Right atrium auricular region (tissue), 2 donors: Measurements from ENCODE around the gene LPCAT3. TPM values are rescaled to one million over a fixed set of nuclear protein-coding genes. Genes with fewer than 3 reads are reported as not detected.
"Not testable (repeated sequence)": the region's sequence is repeated elsewhere in the genome, so short reads cannot be mapped to it uniquely, and the experiment has no call there.

ENCODE experiments used
- DNase-seq: peaks from one replicate; pipeline ENCODE4 v3.0.0-alpha.2; 2019; ENCODE audit warnings: low spot score
- H3K27ac ChIP-seq, 2 donors: fragments of 200-600 bp; sonication (generic); 1 replicate in 1 of 2; 2 replicates in 1 of 2; pipeline ENCODE4 v1.5.1; 2016 to 2019
- H3K27me3 ChIP-seq, 2 donors: fragments of 200-600 bp; sonication (generic); one replicate each; pipeline versions ENCODE4 v1.5.1 to v1.6.0; 2017 to 2019
- H3K36me3 ChIP-seq: fragments of 200-600 bp; sonication (generic); one replicate; pipeline ENCODE4 v1.5.1; 2016
- H3K4me1 ChIP-seq, 2 donors: fragments of 200-600 bp; sonication (generic); one replicate each; pipeline versions ENCODE4 v1.5.1 to v1.6.0; 2017 to 2019
- H3K4me3 ChIP-seq, 2 donors: fragments of 200-600 bp; sonication (generic); 1 replicate in 1 of 2; 2 replicates in 1 of 2; pipeline ENCODE4 v1.5.1; 2017 to 2019; ENCODE audit warnings: mild to moderate bottlenecking in 1 of 2, moderate library complexity in 1 of 2
- H3K9me3 ChIP-seq, 2 donors: fragments of 200-600 bp; sonication (generic); one replicate each; pipeline ENCODE4 v1.5.1; 2019
- CTCF ChIP-seq, 2 donors: fragments of 200-600 bp; sonication (generic); IDR thresholded peaks; one replicate each; pipeline ENCODE4 v1.5.1; 2019; ENCODE audit warnings: antibody characterized with exemption in 2 of 2
- total RNA-seq, 2 donors: library from RNA; depleted of rRNA; stranded (reverse); fragments of >200 nt; gene quantifications; one replicate each; pipeline ENCODE4 v1.1.0, GENCODE V29; 2016

Gene LPCAT3
- total RNA-seq, 2 donors from 2014 or later, result 20.0 to 33.3 TPM

GRCh38 chr12:7012024-7012607 lies 6.2 kb downstream of the LPCAT3 start:
- no peak for TF ChIP-seq CTCF (IDR thresholded peaks at IDR 0.05)
- Histone ChIP-seq H3K4me3 (no peak overlapping the region), H3K9me3 (no peaks in the 10 kb centered on the region), H3K36me3 (peaks cover 5% of the 10 kb centered on the region), H3K27ac (no peak overlapping the region), H3K27me3 (no peaks in the 10 kb centered on the region), H3K4me1 (peaks cover 0 to 10% of the 10 kb centered on the region in 2 donors)
- no peak for DNase-seq

GRCh38 chr12:7011398-7011797 lies 6.9 kb downstream of the LPCAT3 start:
- H3K4me1 ChIP-seq, H3K4me3 ChIP-seq, H3K36me3 ChIP-seq, H3K27me3 ChIP-seq, H3K27ac ChIP-seq, H3K9me3 ChIP-seq, DNase-seq: not testable (repeated sequence)

- Histone ChIP-seq H3K27ac (no peak overlapping the region), H3K9me3 (no peaks in the 10 kb centered on the region), H3K36me3 (peaks cover 5% of the 10 kb centered on the region), H3K4me1 (no peaks in the 10 kb centered on the region), H3K27me3 (no peaks in the 10 kb centered on the region), H3K4me3 (no peak overlapping the region)
- DNase-seq, result no peak
- no peak for TF ChIP-seq CTCF (IDR thresholded peaks at IDR 0.05)
Observed at GRCh38 chr12:7009512-7009911, 8.8 kb downstream of the LPCAT3 start.

GRCh38 chr12:7008864-7009263 lies 9.4 kb downstream of the LPCAT3 start:
- Histone ChIP-seq H3K36me3 (peaks cover 5% of the 10 kb centered on the region), H3K27ac (no peak overlapping the region), H3K4me1 (no peaks in the 10 kb centered on the region)

GRCh38 chr12:7006639-7007038 lies 11.6 kb downstream of the LPCAT3 start:
- Histone ChIP-seq H3K4me1 (no peaks in the 10 kb centered on the region), H3K9me3 (no peaks in the 10 kb centered on the region), H3K4me3 (no peak overlapping the region), H3K27me3 (no peaks in the 10 kb centered on the region), H3K36me3 (peaks cover 5% of the 10 kb centered on the region), H3K27ac (no peak overlapping the region)
- TF ChIP-seq CTCF (IDR thresholded peaks at IDR 0.05), result no peak
- DNase-seq, result no peak

More at GRCh38 chr12:7008864-7009263, 9.4 kb downstream of the LPCAT3 start:
- TF ChIP-seq CTCF (IDR thresholded peaks at IDR 0.05), result no peak
- no peaks in the 10 kb centered on the region for H3K9me3 ChIP-seq
- H3K4me3 ChIP-seq, result no peak overlapping the region
- DNase-seq, result no peak
- H3K27me3 ChIP-seq, result no peaks in the 10 kb centered on the region

- H3K4me3 ChIP-seq, result no peak overlapping the region
- peaks cover 2% of the 10 kb centered on the region for H3K36me3 ChIP-seq
- DNase-seq, result no peak
- no peaks in the 10 kb centered on the region for H3K27me3 ChIP-seq
- H3K27ac ChIP-seq, result no peak overlapping the region
- no peaks in the 10 kb centered on the region for H3K9me3 ChIP-seq
- TF ChIP-seq CTCF (IDR thresholded peaks at IDR 0.05), result no peak
- no peaks in the 10 kb centered on the region for H3K4me1 ChIP-seq
Observed at GRCh38 chr12:7005311-7005710, 13.0 kb downstream of the LPCAT3 start.
